ENCODE results near the gene RAET1G. TPM values are rescaled to one million over a fixed set of nuclear protein-coding genes. Genes with fewer than 3 reads are reported as not detected.
"Not testable (repeated sequence)": the region's sequence is repeated elsewhere in the genome, so short reads cannot be mapped to it uniquely, and the experiment has no call there.

RAET1G gene
- total RNA-seq, 1 donor from 2014 or later: not detected

DNA sequence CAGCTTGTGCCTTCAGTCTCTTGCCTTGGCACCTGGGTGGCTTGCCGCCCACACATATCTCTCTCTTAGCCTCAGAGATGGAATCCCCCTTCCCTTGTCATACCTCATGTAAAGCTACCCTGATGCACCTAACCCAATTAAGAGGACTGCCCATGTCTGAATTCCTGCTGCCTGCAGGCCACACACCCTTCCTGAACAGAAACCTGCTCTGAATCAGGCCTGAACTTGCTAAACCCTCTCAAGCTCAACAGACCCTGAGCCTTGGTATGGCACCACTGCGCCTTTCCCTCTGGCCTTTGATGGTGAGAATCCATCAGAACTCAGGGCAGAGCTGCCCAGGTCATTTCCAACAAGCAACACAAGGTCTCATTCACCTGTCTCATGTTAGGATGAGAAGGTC is 5.2 kb downstream of the RAET1G start:
- no peak for DNase-seq (ENCODE audit: low spot score in 2 of 2)
- no peak for FAIRE-seq

DNA sequence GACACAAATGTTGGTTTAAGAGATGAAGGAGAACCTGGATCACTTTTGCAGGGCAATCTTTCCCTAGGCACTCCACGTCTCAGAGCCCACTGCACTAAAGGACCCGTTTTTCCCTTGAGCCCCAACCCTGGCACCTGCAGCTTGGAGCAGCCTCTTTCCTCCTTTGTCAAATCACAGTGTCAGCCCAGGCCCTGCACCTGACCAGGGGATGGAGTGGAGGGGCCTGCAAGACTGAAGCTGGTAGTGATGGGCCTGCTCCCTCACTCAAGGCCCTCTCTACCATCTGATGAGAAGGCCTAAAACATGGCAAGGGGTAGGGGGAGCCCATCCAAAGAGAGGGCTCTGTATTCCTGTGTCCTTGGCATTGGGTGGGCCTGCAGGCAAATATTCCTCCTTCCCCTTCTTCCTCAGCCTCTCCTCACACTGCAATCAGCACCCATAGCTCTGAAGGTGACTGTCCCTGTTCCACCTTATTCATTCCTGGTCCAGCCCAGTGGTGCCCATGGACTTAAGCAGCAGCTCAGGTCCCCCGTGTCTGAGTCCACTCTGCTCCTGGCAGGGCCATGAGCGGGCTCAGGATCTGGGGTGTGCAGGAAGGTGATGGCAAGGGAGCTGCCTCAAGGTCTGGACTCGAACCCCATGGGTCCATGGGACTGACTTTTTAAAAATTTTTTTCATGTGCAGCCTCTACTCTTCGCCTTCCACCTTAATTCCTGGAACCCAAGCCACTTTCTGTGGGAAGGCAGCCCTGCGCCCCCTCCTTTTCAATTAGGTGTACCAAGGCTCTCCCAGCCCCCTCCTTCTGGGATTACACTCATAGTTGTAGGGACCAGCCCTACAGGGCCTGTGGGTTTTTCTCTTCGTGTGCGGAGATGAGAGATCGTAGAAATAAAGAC is 6.7 kb downstream of the RAET1G start:
- FAIRE-seq (no peak), DNase-seq (ENCODE audit: low spot score in 2 of 2) (no peak)

DNA sequence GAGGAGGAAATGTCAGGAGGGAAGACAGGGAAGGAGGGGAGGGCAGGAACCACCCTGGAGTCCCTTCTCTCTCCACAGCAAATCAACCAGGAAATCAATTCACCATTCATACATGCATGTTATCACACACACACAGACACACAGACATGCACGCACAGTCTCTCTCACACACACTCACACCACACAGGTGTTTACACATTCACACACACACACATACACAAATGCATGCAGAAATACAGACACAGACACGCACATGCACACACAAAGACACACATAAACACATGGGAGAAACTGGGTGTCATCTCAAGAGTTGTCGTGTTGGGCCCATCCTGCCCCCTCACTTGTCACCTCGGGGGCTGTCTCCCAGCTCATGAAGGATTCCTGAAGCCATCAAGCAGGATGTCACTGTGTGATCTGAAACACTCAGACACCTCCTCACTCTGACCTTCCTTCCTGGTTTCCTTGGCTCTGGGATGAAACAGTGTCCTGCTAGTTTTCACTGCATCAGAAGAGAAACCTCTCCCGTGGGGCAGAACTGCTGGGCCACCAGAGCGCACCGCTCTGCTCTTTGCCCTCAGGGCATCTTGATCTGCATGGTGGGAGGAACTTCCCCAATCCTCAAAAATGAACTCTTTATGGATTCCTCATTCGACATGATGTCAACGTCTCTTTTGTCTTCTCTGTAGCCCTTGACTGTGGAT is 9.2 kb downstream of the RAET1G start:
- FAIRE-seq: no peak
- no peak for DNase-seq (ENCODE audit: low spot score in 2 of 2)

DNA sequence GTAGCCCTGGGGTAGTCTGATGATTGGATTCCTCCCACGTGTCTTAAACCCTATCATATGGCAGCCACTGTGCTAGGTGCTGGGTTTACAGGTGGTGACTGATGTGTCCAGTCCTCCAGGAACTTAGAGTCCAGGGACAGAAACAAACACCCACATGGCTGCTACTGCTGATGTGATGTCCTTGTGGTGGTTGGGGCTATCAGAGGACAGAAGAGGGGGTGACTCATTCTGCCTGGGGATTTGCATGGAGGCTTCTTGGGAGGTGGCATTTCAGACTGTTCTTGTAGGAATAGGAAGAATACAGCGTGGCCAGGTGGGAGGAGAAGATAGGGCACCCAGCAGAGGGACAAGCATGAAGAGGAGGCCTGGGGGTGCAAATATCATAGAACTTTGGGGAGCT is 9.8 kb downstream of the RAET1G start:
- FAIRE-seq (no peak), DNase-seq (ENCODE audit: low spot score in 2 of 2) (no peak)

GRCh38 chr6:149912680-149913079 is 10.2 kb downstream of the RAET1G start:
- FAIRE-seq; DNase-seq (ENCODE audit: low spot score in 2 of 2): not testable (repeated sequence)

DNA sequence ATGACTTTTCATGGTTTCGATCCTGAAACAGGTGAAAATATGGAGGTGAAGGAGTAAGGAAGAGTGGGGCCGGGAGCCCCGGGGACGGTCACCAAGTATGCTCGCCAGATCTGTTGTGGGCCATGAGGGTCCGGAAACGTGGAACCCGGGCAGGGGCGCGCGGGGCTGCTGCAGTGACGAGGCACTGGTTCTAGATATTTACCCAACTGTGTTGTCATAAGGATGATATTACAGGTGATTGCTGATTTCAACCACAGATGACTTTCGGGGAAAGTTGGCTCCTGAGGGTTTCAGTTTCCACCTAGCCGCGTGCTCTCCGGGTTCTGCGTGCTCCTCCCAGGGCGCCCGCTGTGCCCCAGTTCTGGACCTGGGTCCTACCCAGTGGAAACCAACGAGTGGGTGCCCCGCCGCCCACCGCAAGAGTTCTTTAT is 12.2 kb downstream of the RAET1G start:
- no peak for FAIRE-seq

GRCh38 chr6:149909701-149910470 is 13.0 kb downstream of the RAET1G start:
- DNase-seq (ENCODE audit: low spot score in 2 of 2) (no peak), FAIRE-seq (no peak)

More for the DNA sequence above, 12.2 kb downstream of the RAET1G start:
- no peak for DNase-seq (ENCODE audit: low spot score in 2 of 2)

DNA sequence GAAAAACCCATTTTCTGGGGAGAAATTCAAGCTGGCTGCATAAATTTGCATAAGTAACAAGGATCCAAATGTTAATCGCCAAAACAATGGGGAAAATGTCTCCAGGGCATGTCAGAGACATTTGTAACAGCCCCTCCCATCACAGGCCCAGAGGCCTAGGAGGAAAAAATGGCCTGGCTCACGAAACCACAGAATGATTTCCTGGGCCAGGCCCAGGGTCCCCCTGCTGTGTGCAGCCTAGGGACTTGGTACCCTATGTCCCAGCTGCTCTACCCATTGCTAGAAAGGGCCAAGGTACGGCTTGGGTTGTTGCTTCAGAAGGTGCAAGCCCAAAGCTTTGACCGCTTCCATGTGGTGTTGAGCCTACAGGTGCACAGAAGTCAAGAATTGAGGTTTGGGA is 14.4 kb downstream of the RAET1G start:
- FAIRE-seq; DNase-seq (ENCODE audit: low spot score in 2 of 2): not testable (repeated sequence)

DNA sequence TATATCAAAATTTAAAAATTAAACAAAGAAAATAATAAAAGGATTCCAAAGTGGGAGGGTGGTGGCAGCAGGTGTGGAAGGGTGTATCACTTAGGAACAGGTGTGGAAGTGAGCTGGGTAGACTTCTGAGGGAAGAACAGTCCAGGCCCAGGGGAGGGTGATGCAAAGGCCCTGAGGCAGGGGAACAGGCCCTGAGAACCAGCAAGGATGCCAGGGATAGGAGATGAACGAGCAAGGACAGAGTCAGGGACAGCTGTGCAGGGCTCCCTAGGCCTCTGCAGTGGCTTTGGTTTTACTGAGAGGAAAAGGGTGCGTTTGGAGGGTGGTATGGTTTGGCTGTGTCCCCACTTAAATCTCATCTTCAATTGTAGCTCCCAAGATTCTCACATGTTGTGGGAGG is 15.6 kb downstream of the RAET1G start:
- DNase-seq (ENCODE audit: low spot score in 2 of 2) (no peak), FAIRE-seq (no peak)

GRCh38 chr6:149906405-149906804 is 16.5 kb downstream of the RAET1G start:
- DNase-seq (ENCODE audit: low spot score in 2 of 2): no peak
- FAIRE-seq: no peak

DNA sequence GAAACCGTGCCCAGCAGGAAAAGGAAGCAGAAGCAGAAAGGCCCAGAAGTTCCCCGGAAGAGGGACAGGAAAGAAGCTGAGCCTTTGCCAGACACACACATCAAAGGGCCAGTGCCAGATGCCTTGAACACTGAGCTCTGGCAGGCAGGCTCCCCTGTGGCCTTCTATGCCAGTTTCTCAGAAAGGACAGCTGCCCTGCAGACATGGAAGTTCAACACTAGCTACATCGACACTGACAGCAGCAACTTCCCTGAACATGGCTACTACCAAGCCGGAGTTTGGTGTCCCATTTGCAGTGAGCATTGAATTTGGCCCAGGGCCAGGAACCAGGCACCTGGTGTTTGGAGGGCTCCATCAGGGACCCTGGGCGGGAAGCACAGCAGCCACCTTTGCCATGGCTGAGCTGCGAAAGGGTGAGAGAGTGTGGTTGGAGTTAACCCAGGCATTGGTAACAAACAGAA is 17.0 kb downstream of the RAET1G start:
- no peak for FAIRE-seq
- DNase-seq (ENCODE audit: low spot score in 2 of 2): no peak

DNA sequence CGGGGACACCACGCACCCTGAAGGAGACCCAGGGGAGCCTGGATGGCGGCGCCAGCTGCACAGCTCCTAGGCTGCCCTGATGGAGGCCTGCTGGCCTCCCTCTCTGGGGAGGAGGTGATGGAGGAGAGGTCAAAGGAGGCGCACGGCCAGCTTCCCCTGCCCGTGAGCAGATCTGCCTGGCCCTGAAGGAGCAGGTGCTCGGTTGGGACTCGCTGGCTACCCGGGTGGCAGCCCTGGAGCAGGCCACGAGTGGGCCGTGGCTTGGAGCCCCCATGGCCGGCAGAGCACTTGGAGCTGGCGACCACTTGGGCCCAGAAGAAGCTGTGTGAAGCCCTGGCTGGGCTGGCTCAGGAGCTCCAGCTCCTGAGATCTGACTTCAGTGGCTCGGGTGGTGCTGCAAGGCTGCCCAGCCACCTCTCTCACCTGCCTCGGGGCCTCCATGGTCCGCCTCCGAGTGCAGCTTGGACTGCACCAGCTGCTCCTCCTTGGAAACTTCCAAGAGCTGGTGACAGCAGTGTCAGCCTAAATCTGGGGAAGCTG is 17.5 kb downstream of the RAET1G start:
- no peak for FAIRE-seq

DNA sequence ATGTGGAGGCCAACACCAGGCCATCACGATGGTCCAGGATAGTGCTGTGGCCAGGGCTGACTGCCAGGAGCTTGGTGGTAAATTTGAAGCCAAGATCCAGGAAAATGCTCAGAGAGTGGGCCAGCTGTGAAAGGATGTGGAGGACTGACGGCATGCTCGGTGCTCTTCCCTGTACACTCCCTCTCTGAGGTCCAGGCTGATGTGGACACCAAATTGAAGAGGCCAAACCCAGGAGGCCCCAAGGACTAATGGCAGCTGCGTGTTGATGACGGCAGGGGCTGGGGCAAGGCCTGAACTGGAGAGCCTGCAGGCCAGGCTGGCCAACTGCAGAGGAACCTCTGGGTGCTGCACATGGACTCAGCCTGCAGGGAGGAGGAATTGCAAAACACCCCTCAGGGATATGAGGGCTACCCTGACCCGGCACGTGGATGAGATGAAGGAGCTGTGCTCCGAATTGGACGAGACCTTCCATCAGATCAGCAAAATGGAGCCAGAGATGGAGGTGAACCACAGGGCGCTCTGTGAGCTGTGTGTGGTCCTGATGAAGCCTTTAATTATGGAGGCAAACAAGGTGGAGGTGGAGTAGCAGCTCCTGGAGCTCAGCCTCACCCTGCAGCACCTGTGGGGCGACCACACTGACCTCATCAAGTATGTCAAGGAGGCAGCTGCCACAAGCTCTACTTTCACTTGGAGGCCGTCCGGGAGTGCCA is 18.1 kb downstream of the RAET1G start:
- FAIRE-seq (no peak), DNase-seq (ENCODE audit: low spot score in 2 of 2) (no peak)

More for the DNA sequence above, 17.5 kb downstream of the RAET1G start:
- no peak for DNase-seq (ENCODE audit: low spot score in 2 of 2)

DNA sequence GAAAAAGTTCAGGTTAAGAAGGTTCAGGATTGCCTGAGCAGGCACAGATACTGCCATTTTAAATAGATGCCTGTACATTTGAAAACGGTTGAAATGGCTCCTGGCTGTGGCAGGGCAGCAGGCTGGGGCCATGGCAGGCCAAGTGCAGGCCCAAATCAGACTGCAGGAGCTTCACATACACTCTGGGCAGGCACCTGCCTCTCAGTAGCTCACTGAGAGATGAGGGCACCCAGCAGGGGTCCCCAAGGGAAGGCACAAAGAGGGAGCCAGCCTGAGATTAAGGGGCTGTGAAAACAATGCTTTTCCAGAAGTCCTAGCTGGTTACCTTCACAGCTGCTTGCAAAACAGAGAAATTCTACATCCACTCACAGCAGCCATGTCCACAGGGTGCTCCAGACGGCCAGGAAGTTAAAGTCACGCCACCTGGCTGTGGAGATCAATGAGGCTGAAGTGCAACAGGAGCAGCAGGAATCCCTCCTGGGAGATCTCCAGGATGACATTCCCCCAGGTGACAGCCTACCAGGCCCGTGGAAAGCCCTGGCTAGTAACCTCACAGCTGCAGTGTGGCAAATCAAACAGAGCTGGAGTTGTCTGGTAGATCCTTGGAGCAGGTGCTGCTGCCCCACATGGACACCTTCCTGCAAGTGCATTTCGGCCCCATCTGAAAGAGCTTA is 18.8 kb downstream of the RAET1G start:
- FAIRE-seq (no peak), DNase-seq (ENCODE audit: low spot score in 2 of 2) (no peak)

GRCh38 chr6:149901444-149902140 is 21.3 kb downstream of the RAET1G start:
- DNase-seq (ENCODE audit: low spot score in 2 of 2): no peak
- FAIRE-seq: no peak

DNA sequence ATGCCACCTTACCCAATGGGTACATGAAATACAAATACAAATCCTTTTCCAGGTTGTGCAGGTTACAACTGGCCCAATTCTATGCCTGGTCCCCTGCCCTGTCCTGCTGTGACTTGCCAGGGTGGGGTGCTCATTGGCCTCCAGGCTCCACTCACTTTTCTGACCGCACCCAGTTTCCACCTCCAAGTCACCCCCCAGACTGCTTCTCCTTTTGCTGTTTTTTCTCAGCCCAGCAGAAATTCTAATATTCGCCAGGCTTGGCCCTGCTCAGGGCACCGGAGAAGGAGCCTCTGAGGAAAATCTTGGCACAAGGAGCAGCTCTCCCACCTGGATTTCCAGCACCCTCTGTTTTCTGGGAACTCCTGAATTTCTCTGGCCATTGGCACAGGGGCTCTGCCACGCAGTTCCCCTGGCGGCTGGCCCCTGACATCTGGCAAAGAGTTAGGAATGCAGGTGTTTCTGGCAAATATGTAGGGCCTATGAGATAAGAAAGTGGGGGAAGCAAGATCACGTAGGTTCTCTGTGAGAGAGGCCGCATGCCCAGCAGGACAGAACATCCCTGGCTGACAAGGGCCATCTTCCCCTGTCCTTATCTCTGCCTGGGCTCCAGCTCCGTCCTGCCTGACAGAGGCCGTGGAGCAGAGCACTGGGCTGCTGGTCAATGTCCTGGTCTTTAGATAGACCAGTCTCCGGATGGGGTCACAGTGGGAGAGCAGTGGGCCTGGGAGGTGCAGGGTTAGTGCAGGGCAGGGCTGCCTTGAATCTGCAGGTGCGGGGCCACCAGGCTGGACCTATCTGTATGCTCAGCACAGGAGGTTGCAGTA is 22.1 kb downstream of the RAET1G start:
- no peak for FAIRE-seq
- DNase-seq (ENCODE audit: low spot score in 2 of 2): no peak

DNA sequence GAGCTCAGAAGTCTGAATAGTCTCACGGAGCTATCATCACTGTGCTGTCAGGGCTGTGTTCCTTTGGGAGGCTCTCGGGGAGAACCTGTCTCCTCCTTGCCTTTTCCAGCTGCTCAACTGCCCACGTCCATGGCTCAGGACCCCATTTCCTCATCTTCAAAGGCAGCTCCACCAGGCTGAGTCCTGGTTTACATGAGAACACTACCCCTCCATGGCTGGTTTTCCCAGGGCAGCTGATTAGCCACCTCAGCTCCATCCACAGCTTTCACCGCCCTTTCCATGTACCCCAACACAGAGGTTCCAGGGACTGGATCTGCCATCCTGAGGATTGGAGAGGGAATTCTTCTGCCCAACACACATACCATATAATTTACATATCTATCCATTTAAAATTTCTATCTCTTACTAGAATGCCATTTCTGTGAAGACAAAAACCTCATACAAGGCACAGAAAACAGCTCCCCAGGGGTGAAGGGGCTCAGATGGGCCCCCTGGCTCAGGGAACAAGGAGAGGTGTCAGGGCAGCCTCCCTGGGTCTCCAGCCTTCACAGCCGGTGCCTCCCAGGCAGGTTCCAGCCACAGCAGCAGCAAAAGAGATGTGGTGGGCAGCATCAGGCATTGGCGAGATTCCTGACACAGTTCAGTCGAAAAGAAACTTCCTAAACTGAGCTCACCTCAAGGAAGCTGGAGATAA is 22.8 kb downstream of the RAET1G start:
- FAIRE-seq (no peak), DNase-seq (ENCODE audit: low spot score in 2 of 2) (no peak)
